ENCODE data around the gene TBC1D10A. TPM values are rescaled to one million over a fixed set of nuclear protein-coding genes. Genes with fewer than 3 reads are reported as not detected.

The TBC1D10A gene
- total RNA-seq, 1 experiment from 2014 or later, result 8.4 TPM

GRCh38 chr22:30297276-30297990 lies 29.3 kb downstream of the TBC1D10A start:
- no peak overlapping the region for H3K4me3 ChIP-seq (ENCODE audit: low read depth, low read length, poor library complexity, severe bottlenecking)
- CTCF ChIA-PET, result no interaction called here
- no peaks in the 10 kb centered on the region for H3K9me3 ChIP-seq (ENCODE audit: low read depth, low read length, poor library complexity, severe bottlenecking)
- TF ChIP-seq EZH2 (IDR thresholded peaks at IDR 0.05; ENCODE audit: borderline replicate concordance, low read depth, low read length, poor library complexity, severe bottlenecking), result no peak
- TF ChIP-seq, protein P1, sequence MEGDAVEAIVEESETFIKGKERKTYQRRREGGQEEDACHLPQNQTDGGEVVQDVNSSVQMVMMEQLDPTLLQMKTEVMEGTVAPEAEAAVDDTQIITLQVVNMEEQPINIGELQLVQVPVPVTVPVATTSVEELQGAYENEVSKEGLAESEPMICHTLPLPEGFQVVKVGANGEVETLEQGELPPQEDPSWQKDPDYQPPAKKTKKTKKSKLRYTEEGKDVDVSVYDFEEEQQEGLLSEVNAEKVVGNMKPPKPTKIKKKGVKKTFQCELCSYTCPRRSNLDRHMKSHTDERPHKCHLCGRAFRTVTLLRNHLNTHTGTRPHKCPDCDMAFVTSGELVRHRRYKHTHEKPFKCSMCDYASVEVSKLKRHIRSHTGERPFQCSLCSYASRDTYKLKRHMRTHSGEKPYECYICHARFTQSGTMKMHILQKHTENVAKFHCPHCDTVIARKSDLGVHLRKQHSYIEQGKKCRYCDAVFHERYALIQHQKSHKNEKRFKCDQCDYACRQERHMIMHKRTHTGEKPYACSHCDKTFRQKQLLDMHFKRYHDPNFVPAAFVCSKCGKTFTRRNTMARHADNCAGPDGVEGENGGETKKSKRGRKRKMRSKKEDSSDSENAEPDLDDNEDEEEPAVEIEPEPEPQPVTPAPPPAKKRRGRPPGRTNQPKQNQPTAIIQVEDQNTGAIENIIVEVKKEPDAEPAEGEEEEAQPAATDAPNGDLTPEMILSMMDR (conservative IDR thresholded peaks at IDR 0.05; ENCODE audit: low read depth, low read length), result no peak
- no peak for DNase-seq (ENCODE audit: low spot score)
- no peaks in the 10 kb centered on the region for H3K4me1 ChIP-seq (ENCODE audit: insufficient read depth, low read length, poor library complexity, severe bottlenecking)
- BruUV-seq (replicated peaks), result no TSS peak
- no peak overlapping the region for H3K27ac ChIP-seq (ENCODE audit: low read depth, low read length, poor library complexity, severe bottlenecking)
- POLR2A ChIA-PET (ENCODE audit: low non-redundant PET), result no interaction called here
- intact Hi-C loops (cut with micrococcal nuclease; ENCODE audit: unreplicated experiment), result no loop called here
- H3K27me3 ChIP-seq (replicated peaks; ENCODE audit: insufficient read depth, low read depth, low read length, poor library complexity), result no peaks in the 10 kb centered on the region
- H3K36me3 ChIP-seq (ENCODE audit: insufficient read depth, low read length, poor library complexity, severe bottlenecking), result no peaks in the 10 kb centered on the region

- Histone ChIP-seq H3K4me3 (ENCODE audit: low read depth, low read length, poor library complexity, severe bottlenecking) (no peak overlapping the region), H3K9me3 (ENCODE audit: low read depth, low read length, poor library complexity, severe bottlenecking) (no peaks in the 10 kb centered on the region), H3K4me1 (ENCODE audit: insufficient read depth, low read length, poor library complexity, severe bottlenecking) (no peaks in the 10 kb centered on the region), H3K36me3 (ENCODE audit: insufficient read depth, low read length, poor library complexity, severe bottlenecking) (no peaks in the 10 kb centered on the region), H3K27me3 (replicated peaks; ENCODE audit: insufficient read depth, low read depth, low read length, poor library complexity) (no peaks in the 10 kb centered on the region), H3K27ac (ENCODE audit: low read depth, low read length, poor library complexity, severe bottlenecking) (no peak overlapping the region)
- no TSS peak for BruUV-seq (replicated peaks)
- ChIA-PET POLR2A (ENCODE audit: low non-redundant PET) (no interaction called here), CTCF (no interaction called here)
- intact Hi-C loops (cut with micrococcal nuclease; ENCODE audit: unreplicated experiment), result no loop called here
- DNase-seq (ENCODE audit: low spot score), result no peak
- no peak for TF ChIP-seq EZH2 (IDR thresholded peaks at IDR 0.05; ENCODE audit: borderline replicate concordance, low read depth, low read length, poor library complexity, severe bottlenecking)
- TF ChIP-seq, protein P1 (conservative IDR thresholded peaks at IDR 0.05; ENCODE audit: low read depth, low read length), result no peak
Observed at GRCh38 chr22:30296833-30297232, 29.9 kb downstream of the TBC1D10A start.

- TF ChIP-seq, protein P1 (conservative IDR thresholded peaks at IDR 0.05; ENCODE audit: low read depth, low read length), result no peak
- TF ChIP-seq EZH2 (IDR thresholded peaks at IDR 0.05; ENCODE audit: borderline replicate concordance, low read depth, low read length, poor library complexity, severe bottlenecking), result no peak
- Histone ChIP-seq H3K27me3 (replicated peaks; ENCODE audit: insufficient read depth, low read depth, low read length, poor library complexity) (no peaks in the 10 kb centered on the region), H3K27ac (ENCODE audit: low read depth, low read length, poor library complexity, severe bottlenecking) (no peak overlapping the region), H3K36me3 (ENCODE audit: insufficient read depth, low read length, poor library complexity, severe bottlenecking) (no peaks in the 10 kb centered on the region), H3K4me3 (ENCODE audit: low read depth, low read length, poor library complexity, severe bottlenecking) (no peak overlapping the region), H3K4me1 (ENCODE audit: insufficient read depth, low read length, poor library complexity, severe bottlenecking) (no peaks in the 10 kb centered on the region), H3K9me3 (ENCODE audit: low read depth, low read length, poor library complexity, severe bottlenecking) (no peaks in the 10 kb centered on the region)
- POLR2A ChIA-PET (ENCODE audit: low non-redundant PET), result no interaction called here
- no TSS peak for BruUV-seq (replicated peaks)
- no peak for DNase-seq (ENCODE audit: low spot score)
- CTCF ChIA-PET, result no interaction called here
- intact Hi-C loops (cut with micrococcal nuclease; ENCODE audit: unreplicated experiment), result no loop called here
Observed at GRCh38 chr22:30296324-30296723, 30.4 kb downstream of the TBC1D10A start.
